Measurements from ENCODE around the gene CLK4. TPM values are rescaled to one million over a fixed set of nuclear protein-coding genes. Genes with fewer than 3 reads are reported as not detected.

The CLK4 gene
- total RNA-seq, 1 donor from 2014 or later, result 35.1 TPM

- FAIRE-seq, result no peak
- no peak for DNase-seq (ENCODE audit: low spot score in 2 of 2)
Observed at GRCh38 chr5:178560911-178561310, 65.9 kb downstream of the CLK4 start.

GRCh38 chr5:178557416-178557815, 69.4 kb downstream of the CLK4 start:
- no peak for FAIRE-seq
- DNase-seq (ENCODE audit: low spot score in 2 of 2), result no peak

- FAIRE-seq, result no peak
- no peak for DNase-seq (ENCODE audit: low spot score in 2 of 2)
Observed at GRCh38 chr5:178555771-178556211, 71.1 kb downstream of the CLK4 start.

GRCh38 chr5:178555005-178555404, 71.8 kb downstream of the CLK4 start:
- DNase-seq (ENCODE audit: low spot score in 2 of 2) (no peak), FAIRE-seq (no peak)

- DNase-seq (ENCODE audit: low spot score in 2 of 2), result no peak
- no peak for FAIRE-seq
Observed at GRCh38 chr5:178554311-178554710, 72.5 kb downstream of the CLK4 start.

GRCh38 chr5:178553517-178553916, 73.3 kb downstream of the CLK4 start:
- DNase-seq (ENCODE audit: low spot score in 2 of 2) (no peak), FAIRE-seq (no peak)

Small RNA genes within 50 kb of the gene (small RNA-seq; reads per million reads assigned to genes)
- not detected for gene RN7SKP70

Other genes with a start within 250 kb of the CLK4 start
- gene COL23A1, start 36.7 kb downstream of the CLK4 start, total RNA-seq, result 0.82 TPM
- gene ZNF354A, start 103.6 kb upstream of the CLK4 start, total RNA-seq, result 19.6 TPM
- gene ZNF354B, start 232.9 kb upstream of the CLK4 start, total RNA-seq, result 29.8 TPM